GM21723 (cell line): ENCODE measurements around the gene WNK1.
"Not testable (repeated sequence)": the region's sequence is repeated elsewhere in the genome, so short reads cannot be mapped to it uniquely, and the experiment has no call there.

Source experiments
- ATAC-seq: cut with Tn5 transposase; IDR thresholded peaks from one replicate; pipeline ENCODE4 v1.9.1; 2021; ENCODE audit warnings: mild to moderate bottlenecking, moderate library complexity; ENCODE audit not compliant: unreplicated experiment

The WNK1 gene

DNA sequence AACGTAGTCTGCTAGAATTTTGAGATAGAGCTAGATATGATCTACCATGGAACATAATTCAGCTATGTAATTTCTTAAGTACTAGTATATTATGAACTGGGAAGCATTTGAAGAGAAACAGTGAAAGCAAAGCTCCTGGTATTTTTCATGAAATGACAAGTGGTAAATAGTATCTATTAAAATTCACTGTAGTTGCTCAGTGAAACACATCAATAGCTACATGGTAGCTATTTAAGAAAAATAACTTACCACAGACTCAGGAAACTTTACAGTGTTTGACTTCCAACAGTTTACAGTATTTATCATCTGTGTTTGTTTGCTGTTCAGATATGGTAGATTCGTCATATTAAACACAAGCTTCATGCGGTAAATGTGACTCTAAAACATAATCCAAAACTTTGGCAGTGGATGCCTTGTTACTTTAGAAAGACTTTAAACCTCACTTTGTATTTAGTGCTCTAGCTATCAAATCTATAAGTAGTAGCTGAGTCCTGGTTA lies 25.2 kb downstream of the WNK1 start:
- ATAC-seq: no peak

DNA sequence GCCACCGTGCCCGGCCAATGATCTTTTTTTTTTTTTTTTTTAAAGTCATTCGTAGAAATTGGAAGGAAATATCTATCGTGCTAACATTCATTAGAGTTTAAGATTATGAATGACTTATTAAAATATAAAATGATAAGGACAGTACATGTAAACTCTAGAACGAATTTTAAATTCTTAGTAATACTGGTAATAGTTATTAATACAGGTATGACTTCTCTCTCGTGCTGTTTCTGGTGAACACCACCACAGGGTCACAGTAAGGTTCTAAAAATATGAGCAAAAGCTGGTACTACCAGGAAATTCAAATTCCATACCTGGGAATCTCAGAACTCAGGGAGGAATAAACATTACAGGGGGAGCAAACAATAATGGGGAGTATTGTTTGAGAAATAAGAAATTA lies 26.2 kb downstream of the WNK1 start:
- ATAC-seq: no peak

DNA sequence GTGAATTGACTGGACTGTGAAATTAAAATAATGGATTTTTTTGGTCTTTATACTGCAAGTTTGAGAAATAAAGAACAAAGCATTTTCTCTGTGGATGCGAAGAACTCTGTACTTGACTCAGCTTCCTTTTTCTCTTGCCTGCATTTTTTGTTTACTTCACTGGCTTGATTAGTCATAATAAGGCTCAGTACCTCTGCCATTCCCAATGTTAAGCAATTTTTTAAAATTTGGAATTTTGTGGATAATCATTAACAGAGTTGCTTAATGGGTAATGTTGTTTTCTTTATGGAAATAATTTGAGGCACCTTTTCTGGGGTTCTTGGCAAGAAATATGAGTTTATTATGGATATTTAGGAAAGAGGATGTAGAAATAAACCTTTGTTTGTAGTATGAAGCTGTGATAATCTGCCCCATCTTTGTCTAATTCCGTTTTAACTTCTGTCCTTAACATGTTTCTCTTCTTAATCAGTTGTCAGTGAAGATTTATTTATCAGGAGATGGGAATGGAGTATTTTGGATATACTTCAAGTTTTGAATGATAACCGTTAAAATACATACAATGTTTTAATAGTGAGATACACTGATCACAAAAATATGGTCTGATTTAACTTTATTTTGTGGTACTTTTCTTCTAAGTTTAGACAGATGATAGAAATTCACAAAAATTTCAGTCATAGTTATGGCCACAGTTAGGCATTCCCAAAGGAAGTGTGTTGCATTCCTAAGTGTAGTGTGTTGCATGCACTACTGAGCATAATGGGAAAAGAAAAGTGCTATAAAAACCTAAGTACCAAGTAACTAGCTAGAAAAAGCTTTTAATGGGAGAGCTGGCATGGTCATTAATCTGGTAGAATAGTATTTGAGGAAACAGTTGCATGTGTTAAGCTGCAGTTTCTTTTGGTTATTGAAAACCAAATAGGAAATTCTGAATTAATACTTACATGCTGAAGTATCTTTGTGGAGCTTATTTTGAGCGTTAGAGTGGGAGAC lies 27.7 kb downstream of the WNK1 start:
- ATAC-seq: no peak

DNA sequence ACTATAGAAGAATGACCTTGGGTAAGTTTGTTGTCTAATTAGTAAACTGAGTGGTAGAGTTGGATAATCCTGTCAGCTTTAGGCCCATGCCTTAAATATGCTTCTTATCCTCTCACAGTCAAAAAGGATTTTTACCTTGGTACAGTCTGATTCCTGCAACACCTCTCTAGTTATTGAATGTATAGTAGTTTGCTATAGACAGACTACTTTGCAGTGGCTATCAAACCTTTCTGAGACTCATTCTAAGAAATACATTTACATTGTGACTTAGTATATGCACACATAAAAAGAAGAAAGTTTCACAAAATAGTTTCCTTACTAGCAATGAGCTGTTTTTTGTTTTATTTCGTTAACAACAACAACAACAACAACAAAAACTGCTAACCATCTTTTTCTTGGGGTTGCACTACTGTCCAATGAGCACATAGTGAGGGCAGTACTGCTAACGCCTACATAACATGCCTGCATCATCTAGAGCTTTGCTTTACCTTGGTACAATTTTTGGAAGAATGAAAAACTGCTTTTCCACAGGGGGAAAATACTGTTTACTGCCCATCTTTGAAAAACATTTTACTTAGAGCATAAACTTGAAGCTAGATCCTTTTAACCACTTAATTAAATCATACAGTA lies 28.5 kb downstream of the WNK1 start:
- ATAC-seq: no peak

DNA sequence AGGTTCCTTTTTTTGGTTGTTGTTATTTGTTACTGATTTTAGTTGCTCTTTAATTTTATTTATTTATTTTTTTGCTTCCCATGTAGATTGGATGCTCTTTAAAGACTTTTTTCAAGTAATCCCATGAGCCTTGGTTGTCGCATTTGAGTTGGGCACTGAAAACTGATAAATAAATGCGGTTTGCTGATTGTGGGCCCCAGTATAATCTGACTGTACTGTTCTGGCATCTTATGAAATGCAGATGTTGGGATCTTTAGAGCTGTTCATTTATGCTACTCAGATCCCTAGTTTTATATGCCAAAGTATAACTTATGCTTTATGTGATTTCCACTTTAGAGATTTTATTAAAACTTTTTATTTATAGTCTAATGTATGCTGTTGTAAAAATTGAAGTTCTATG lies 33.3 kb downstream of the WNK1 start:
- ATAC-seq: no peak

DNA sequence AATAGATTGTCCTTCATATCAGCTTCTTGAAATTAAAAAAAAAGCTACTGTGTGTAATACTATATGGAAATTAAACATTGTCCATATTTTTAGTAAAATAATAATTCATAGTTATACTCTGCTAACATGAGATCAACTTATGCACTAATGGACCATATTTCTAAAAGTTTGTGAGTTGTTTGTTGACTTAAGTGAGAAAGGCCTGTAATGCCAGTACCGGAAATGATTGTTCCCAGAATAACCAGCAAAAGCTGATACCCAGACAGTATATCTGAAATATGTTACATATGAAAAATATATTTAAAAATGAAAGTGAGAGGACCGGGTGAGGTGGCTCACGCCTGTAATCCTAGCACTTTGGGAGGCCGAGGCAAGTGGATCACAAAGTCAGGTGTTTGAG lies 35.9 kb downstream of the WNK1 start:
- no peak for ATAC-seq

DNA sequence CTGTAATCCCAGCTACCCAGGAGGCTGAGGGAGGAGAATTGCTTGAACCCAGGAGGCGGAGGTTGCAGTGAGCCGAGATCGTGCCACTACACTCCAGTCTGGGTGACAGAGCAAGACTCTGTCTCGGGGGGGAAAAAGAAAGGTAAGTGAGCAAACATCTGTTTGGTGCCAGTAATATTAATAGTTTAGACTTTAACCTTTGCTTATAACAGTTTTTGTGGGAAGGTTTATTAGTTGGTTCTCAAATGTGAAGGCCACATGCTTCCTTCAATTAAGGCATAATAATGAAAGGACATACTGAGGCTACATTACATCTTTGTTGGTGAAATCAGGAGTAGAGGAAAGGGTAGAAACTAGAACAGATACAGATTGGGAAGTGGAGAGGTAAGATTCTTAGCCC lies 36.4 kb downstream of the WNK1 start:
- not testable (repeated sequence) for ATAC-seq

DNA sequence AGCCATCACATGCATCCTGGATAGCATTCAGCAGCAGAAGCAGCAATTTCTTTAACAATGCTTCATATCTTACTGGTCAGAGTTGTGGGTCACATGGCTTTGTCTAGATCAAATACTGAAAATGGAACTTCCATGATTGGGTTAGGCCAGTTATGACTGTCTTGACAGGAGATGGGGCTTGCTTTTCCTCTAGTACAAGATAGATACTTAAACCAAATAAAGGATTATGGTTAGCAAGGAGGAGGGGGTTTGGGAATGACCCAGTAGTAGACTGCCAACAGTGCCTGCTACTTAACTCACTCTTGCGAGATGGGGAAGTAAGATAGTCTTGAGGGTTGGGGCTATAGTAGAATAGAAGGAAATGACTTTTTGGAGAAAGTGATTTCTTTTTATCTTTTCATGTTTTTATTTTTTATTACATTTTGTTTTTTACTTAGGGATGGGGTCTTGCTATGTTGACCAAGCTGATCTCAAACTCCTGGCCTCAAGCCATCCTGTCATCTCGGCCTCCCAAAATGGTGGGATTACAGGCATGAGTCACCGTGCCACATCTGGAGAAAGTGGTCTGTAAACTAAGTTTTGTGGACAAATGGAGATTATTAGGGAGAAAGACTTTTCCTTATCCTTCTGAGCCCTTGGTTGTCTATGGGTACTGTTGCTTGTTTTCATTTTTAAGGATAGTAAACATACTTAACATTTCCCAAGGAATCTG lies 37.6 kb downstream of the WNK1 start:
- ATAC-seq: no peak

DNA sequence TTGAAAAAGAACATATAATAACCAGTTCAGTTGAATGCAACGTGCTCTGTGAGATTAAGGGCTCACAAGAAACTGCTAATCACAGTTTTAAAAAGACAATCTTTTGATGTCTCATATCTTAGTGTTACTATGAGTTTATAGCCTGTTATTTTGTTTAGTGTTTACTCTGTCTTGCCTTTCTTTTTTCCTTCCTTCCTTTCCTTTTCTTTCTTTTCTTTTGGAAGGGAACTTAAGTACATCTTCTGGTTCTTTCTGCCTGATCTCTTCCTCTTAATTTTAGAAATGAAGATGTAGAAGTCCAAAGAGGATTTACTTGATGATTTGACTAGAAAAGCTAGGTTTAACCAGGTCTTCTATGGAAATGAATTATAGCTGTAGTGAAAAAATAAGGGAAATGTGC lies 38.2 kb downstream of the WNK1 start:
- no peak for ATAC-seq

DNA sequence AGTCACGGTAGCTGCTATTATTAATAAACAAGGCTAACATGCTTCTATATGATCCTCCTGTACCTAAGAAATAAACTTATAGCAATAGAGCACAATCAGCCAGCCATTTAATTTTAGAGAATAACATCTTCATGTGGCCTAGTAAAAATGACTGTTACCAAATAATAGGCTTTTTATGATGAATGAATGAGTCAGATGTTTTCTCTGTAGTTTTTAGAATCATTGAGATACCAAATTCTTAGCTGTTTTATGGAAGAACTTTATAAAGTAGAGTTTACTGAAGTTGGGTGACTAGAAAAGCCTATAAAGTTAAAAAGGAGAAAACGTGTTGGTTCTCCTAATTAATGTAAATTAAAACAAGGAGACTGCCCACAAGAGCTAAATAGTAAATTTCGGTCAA lies 40.7 kb downstream of the WNK1 start:
- no peak for ATAC-seq

DNA sequence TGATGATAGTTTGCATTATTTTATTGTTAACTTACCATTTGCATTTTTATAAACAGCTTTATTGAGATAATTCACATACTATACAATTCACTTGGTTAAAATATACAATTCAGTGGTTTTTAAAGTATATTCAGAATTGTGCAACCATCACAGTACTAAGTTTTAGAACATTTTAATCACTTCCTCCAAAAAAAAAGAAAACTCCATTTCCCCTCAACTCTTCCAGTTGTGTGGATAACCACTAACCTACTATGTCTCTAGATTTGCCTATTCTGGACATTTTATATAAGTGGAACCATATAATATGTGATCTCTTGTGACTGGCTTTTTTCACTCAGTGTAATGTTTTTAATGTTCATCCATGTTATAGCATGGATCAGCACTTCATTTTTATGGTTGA lies 41.3 kb downstream of the WNK1 start:
- ATAC-seq: no peak

DNA sequence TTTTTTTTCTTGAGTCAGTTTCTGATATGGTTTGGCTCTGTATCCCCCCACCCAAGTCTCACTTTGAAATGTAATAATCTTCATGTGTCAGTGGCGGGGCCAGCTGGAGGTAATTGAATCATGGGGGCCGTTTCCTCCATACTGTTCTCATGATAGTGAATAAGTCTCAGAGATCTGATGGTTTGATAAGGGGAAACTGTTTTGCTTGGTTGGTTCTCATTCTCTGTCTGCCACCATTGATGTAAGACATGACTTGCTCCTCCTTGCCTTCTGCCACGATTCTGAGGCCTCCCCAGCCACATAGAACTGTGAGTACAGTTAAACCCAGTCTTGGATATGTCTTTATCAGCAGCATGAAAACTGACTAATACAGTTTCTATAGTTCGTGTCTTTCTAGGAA lies 42.9 kb downstream of the WNK1 start:
- ATAC-seq: no peak

DNA sequence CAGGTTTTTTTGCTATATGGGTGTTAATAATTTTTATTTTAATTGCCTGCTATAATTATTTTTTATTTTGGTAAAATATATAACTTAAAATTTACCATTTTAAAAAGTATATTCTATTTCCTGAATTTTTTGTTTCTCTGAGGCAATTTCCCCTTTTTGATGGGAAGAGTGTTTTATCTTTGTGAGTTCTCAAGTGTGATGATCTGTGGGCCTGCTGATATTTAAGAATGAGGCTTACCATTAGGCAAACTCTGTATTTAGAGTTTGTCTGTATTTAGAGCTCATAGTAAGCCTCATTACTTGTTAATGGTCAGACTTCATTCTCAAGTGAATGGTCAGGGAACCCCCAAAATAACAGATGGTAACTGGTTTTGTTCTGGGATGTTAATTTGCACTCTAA lies 48.0 kb downstream of the WNK1 start:
- ATAC-seq: no peak

DNA sequence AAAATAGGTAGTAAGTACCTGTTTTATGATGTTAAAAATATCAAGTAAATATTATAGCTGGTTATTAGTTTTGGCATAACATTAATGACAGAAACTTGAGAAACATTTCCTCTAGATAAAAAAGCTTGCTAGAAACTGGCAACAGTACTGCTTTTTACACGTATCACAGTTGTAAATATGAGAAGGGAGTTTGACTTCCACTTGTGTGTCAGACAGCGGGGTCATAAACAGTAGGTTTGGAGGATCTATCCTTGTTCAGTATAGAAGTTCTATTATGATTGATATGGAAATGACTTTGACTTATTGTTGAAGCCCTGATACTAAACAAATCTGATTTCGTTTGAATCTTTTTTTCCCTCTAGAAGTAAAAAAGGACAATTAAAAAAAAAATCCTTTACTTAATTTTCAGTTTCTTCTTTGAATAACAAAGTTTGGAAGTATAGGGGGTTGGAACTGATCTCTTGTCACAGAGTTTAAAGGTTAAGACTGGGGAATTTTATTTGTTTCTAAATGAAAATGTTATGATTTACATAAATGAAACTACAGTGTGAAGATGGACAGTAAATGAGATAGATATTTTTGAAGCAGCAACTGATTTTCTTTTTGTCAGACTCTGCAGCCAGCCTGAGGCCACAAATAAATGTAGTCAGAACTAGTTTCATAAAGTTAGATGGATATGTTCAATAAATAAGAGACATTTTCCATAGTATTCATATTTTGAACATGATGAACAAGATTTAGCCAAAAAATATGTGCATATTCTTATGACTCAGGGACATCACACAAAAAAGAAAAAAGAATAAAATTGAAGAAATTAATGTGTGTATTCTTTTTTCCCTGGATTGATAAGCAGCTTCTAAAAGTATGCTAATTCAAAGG lies 50.1 kb downstream of the WNK1 start:
- no peak for ATAC-seq

DNA sequence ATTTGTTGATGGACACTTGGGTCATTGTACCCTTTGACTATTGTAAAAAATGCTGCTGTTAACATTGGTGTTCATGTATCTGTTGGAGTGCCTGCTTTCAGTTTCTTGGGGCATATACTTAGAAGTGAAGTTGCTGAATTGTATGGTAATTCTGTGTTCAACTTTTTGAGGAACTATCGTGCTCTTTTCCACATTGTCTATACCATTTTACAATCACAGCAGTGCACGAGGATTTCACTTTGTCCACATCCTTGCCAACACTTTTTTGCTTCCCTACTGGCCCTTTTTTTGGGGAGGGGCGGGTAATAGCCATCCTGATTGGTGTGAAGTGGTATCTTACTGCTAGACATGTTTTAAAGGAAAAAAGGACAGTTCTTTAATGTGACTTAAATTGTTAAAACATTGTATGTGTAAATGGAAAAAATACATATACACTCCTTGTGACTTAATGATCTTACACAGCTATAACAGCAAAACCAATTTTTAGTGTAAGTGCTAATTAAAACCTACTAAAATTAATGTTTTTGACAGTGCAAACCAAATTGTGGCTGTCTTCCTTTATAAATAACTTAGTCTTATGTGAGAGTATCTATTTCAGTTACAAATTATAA lies 52.7 kb downstream of the WNK1 start:
- ATAC-seq: no peak

DNA sequence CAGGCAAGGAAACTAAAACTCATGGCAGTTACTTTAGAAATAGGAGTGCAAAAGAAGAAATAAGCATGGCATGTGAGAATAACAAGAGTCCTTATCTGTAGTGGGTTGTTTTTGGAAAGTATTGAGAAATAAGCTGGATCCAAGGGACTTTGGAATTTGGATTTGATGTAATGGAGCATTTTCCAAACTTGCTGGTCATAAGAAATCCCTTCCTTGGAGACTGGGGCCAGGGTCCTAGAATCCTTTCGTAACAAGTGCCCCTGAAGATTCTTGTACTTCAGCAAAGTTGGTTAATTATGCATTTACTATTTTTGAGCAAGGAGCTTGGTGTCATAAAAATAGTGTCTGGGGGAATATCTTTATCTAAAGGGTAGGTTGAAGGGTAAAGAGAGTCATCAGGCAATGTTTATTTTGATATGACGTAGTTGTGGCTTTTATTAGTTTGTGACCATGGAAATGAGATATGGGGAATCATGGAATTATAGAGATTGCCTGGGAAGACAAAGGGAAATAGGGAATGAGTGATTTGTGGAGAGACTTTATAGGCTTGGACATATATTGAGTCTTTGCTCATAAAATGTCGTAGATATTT lies 53.9 kb downstream of the WNK1 start:
- no peak for ATAC-seq

DNA sequence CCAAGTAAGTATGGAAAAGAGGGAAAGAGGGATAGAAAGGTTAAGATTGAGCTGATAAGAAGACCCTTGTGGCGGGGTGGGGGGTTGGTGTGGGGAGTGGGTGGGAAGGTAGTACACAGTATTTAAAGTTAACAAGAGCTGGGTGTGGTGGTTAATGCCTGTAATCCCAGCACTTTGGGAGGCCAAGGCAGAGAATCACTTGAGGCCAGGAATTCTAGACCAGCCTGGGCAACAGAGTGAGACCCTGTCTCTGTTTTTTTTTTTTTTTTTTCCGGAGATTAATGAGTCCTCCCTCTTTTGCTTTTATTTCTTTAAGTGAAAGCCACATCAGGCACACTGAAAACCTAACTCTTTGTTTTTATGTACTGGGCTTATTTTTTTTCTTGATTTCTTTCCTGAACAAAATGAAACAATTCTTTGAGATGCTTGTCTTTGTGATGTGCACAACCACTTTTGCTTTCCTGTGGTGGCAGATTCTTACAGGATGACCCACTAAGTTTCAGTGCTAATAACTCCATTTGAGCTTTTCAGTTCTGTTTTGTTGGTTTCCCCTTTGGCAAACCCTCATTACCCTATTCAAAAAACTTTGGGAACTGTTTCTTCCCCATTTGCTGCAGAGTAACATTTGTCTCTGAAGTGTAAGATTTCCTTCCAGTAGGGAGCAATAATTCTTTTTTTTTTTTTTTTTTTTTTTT lies 54.8 kb downstream of the WNK1 start:
- no peak for ATAC-seq

DNA sequence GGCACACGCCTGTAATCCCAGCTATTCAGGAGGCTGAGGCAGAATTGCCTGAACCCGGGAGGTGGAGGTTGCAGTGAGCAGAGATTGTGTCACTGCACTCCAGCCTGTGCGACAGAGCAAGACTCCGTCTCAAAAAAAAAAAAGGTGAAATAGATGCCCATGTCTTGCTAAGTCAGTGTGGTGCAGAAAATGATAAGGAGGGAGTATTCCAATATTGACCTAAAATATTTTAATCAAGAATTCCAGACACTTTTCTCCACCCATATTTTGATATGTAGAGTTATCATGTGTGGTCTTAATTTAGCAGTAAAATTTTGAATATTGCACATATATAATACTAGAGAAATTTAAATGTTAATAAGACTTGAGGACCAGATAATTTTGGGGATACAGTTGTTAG lies 57.7 kb downstream of the WNK1 start:
- no peak for ATAC-seq
